ENCODE measurements around the gene CFAP100.

GRCh38 chr3:126355777-126356372 is 38.8 kb upstream of the CFAP100 start:
- TF ChIP-seq CTCF (conservative IDR thresholded peaks at IDR 0.05), result no peak
- TF ChIP-seq EZH2 (IDR thresholded peaks at IDR 0.05; ENCODE audit: low read depth), result no peak

All from PC-9 (cell line).